GM12878 (cell line): Measurements from ENCODE around the gene PROSER3. TPM values are rescaled to one million over a fixed set of nuclear protein-coding genes. Genes with fewer than 3 reads are reported as not detected.

Source experiments
- ATAC-seq: fragments of 200-7000 bp; cut with Tn5 transposase; 3 replicates; pipeline ENCODE4 v1.9.1; 2020; ENCODE audit warnings: mild to moderate bottlenecking, moderate library complexity
- BruUV-seq: library from RNA; stranded (reverse); fragments of 400-500 nt; replicated peaks from 2 replicates; lab custom pipeline; 2021; lab: Mats Ljungman, UMichigan
- CTCF ChIA-PET: fragments of 300-600 bp; sonication (Branson Sonifier 250); formaldehyde crosslinking; extraction: SDS; loops from one replicate; lab custom pipeline; 2021; ENCODE audit warnings: inconsistent platforms; lab: Yijun Ruan, JAX
- POLR2A ChIA-PET: fragments of 350-600 bp; formaldehyde crosslinking; extraction: SDS; loops from one replicate; lab custom pipeline; 2021; ENCODE audit warnings: inconsistent platforms; lab: Charles Lee
- RAD21 ChIA-PET: fragments of 300-600 bp; sonication (Branson Sonifier 250); formaldehyde crosslinking; loops from one replicate; lab custom pipeline; 2023; ENCODE audit warnings: antibody characterized with exemption; ENCODE audit not compliant: unreplicated experiment; lab: Charles Lee
- SMC1A ChIA-PET: fragments of 300-600 bp; sonication (Branson Sonifier 250); formaldehyde crosslinking; loops from one replicate; lab custom pipeline; 2023; ENCODE audit not compliant: unreplicated experiment, uncharacterized antibody; lab: Charles Lee
- DNase-seq: peaks from one replicate; pipeline ENCODE4 v3.0.0-alpha.2; 2011; ENCODE audit warnings: low read depth, low spot score
- FAIRE-seq: peaks from 3 replicates; lab custom pipeline; 2011; peaks lifted over from hg19 to GRCh38; lab: Jason Lieb, UNC
- H2AFZ ChIP-seq: 2 replicates; pipeline ENCODE4 v1.6.0; 2011; ENCODE audit warnings: low read depth, low read length, control low read depth; ENCODE audit not compliant: control insufficient read depth
- H3K27ac ChIP-seq: 2 replicates; pipeline ENCODE4 v1.5.1; 2011; ENCODE audit warnings: control low read depth; ENCODE audit not compliant: control insufficient read depth, insufficient read depth
- H3K27me3 ChIP-seq, 2 experiments: replicated peaks in 1 of 2; 2 replicates each; pipeline versions ENCODE4 v1.6.0 to v1.6.1; 2011; ENCODE audit warnings: low read length in 1 of 2; ENCODE audit not compliant: control insufficient read depth in 2 of 2, insufficient read depth in 2 of 2
- H3K36me3 ChIP-seq, 2 experiments: 2 replicates each; pipeline ENCODE4 v1.5.1; 2011; ENCODE audit warnings: low read length in 1 of 2; ENCODE audit not compliant: control insufficient read depth in 2 of 2, insufficient read depth in 2 of 2
- H3K4me1 ChIP-seq: 2 replicates; pipeline ENCODE4 v1.6.1; 2011; ENCODE audit warnings: mild to moderate bottlenecking, low read length, moderate library complexity, mixed read lengths; ENCODE audit not compliant: control insufficient read depth, insufficient read depth
- H3K4me2 ChIP-seq: 2 replicates; pipeline ENCODE4 v1.6.0; 2011; ENCODE audit warnings: control low read depth; ENCODE audit not compliant: control insufficient read depth, insufficient read depth
- H3K4me3 ChIP-seq: fragments of 200-600 bp; sonication (generic); 2 replicates; pipeline ENCODE4 v1.5.1; 2016
- H3K79me2 ChIP-seq: 2 replicates; pipeline ENCODE4 v1.6.0; 2011; ENCODE audit warnings: low read length; ENCODE audit not compliant: control insufficient read depth, insufficient read depth
- H3K9ac ChIP-seq: 2 replicates; pipeline ENCODE4 v1.8.0; 2011; ENCODE audit warnings: low read length, control low read depth, mixed read lengths; ENCODE audit not compliant: control insufficient read depth, insufficient read depth
- H3K9me3 ChIP-seq: replicated peaks from 3 replicates; pipeline ENCODE4 v1.5.1; 2011; ENCODE audit warnings: mild to moderate bottlenecking, low read length; ENCODE audit not compliant: control insufficient read depth, insufficient read depth
- H4K20me1 ChIP-seq: 2 replicates; pipeline ENCODE4 v1.6.0; 2011; ENCODE audit not compliant: control insufficient read depth, insufficient read depth
- BACH1 ChIP-seq: fragments of 450-650 bp; IDR thresholded peaks from 2 replicates; pipeline ENCODE4 v1.6.1; 2017; ENCODE audit warnings: mild to moderate bottlenecking, borderline replicate concordance
- BMI1 ChIP-seq: fragments of 450-650 bp; IDR thresholded peaks from 2 replicates; pipeline ENCODE4 v1.6.1; 2016; ENCODE audit warnings: mild to moderate bottlenecking, moderate library complexity, borderline replicate concordance
- CUX1 ChIP-seq: IDR thresholded peaks from 2 replicates; pipeline ENCODE4 v1.6.1; 2012; ENCODE audit warnings: improper control_type of control experiment, low read depth, low read length; ENCODE audit not compliant: insufficient replicate concordance
- KDM1A ChIP-seq: fragments of 200-600 bp; sonication (generic); IDR thresholded peaks from 2 replicates; pipeline ENCODE4 v1.6.1; 2016; ENCODE audit warnings: borderline replicate concordance
- MEF2A ChIP-seq: IDR thresholded peaks from 2 replicates; pipeline ENCODE4 v1.6.1; 2011; ENCODE audit warnings: low read depth, mild to moderate bottlenecking, low read length, moderate library complexity; ENCODE audit not compliant: insufficient read depth
- MLLT1 ChIP-seq: fragments of 450-650 bp; IDR thresholded peaks from 2 replicates; pipeline ENCODE4 v1.6.1; 2016; ENCODE audit warnings: mild to moderate bottlenecking
- PKNOX1 ChIP-seq: fragments of 450-650 bp; IDR thresholded peaks from 2 replicates; pipeline ENCODE4 v1.6.1; 2016; ENCODE audit warnings: mild to moderate bottlenecking
- SMAD5 ChIP-seq: IDR thresholded peaks from 2 replicates; pipeline ENCODE4 v1.6.1; 2016; ENCODE audit warnings: antibody characterized with exemption, low read depth
- SUPT20H ChIP-seq: IDR thresholded peaks from 2 replicates; pipeline ENCODE4 v1.6.1; 2011; ENCODE audit warnings: low read depth, mild to moderate bottlenecking, low read length, moderate library complexity, borderline replicate concordance; ENCODE audit not compliant: control insufficient read depth
- SUZ12 ChIP-seq: fragments of 200-600 bp; sonication (generic); IDR thresholded peaks from one replicate; pipeline ENCODE4 v1.6.1; 2018; ENCODE audit warnings: antibody characterized with exemption, mild to moderate bottlenecking; ENCODE audit not compliant: unreplicated experiment
- TAF1 ChIP-seq: IDR thresholded peaks from 2 replicates; pipeline ENCODE4 v1.6.1; 2011; ENCODE audit warnings: mild to moderate bottlenecking, low read depth, low read length, borderline replicate concordance
- TCF7 ChIP-seq: IDR thresholded peaks from 2 replicates; pipeline ENCODE4 v1.6.1; 2014; ENCODE audit warnings: antibody characterized with exemption, borderline replicate concordance
- WRNIP1 ChIP-seq: IDR thresholded peaks from 2 replicates; pipeline ENCODE4 v1.6.1; 2011; ENCODE audit warnings: low read depth, low read length, improper control_type of control experiment, borderline replicate concordance
- WGBS: methylation state at CpG from one replicate; pipeline ENCODE4 v1.1.6; 2016; ENCODE audit warnings: low lambda C conversion rate; ENCODE audit not compliant: insufficient replicate concordance, insufficient coverage; ENCODE audit errors: missing lambda C conversion rate; 5-methylcytosine and 5-hydroxymethylcytosine counted together
- in situ Hi-C: fragments of 300-500 bp; cut with MboI; formaldehyde crosslinking; loops from 9 replicates; pipeline ENCODE4 v1.14.3; 2018; ENCODE audit warnings: mixed read lengths
- intact Hi-C: fragments of 100-400 bp; cut with micrococcal nuclease; formaldehyde crosslinking; loops from one replicate; pipeline ENCODE4 v1.14.2; 2022; ENCODE audit not compliant: unreplicated experiment
- polyA plus RNA-seq, 11 experiments: library from polyadenylated mRNA; depleted of rRNA in 4 of 11; unstranded in 6 of 11; stranded (reverse) in 5 of 11; fragments of >200 nt; fragmentation: Nextera tagmentation in 4 of 11; fragmentation: Illumina TruSeq in 1 of 11; extraction: Ambion mirVana in 4 of 11; extraction: Trizol in 1 of 11; gene quantifications; 1 replicate in 1 of 11; 2 replicates in 10 of 11; pipeline versions ENCODE4 v1.2.1 to v1.2.3, GENCODE V29; 2011 to 2016; ENCODE audit warnings: inconsistent platforms in 2 of 11, missing spikeins in 2 of 11, low read depth in 1 of 11
- total RNA-seq, 4 experiments: library from RNA; depleted of rRNA in 3 of 4; stranded (reverse); fragments of >200 nt in 3 of 4; fragmentation: Illumina TruSeq in 1 of 4; extraction: Trizol in 1 of 4; gene quantifications; 2 replicates each; pipeline versions ENCODE4 v1.2.1 to v1.2.3, GENCODE V29; 2013 to 2021

PROSER3 gene
- total and polyA plus RNA-seq, 10 of the 15 experiments (the other 5 are each of a cell fraction or from before 2014, with no cell fraction given), result 0.85 to 25.1 (median 9.6) TPM

- TF ChIP-seq PKNOX1 (no peak), BACH1 (no peak), MEF2A (no peak), SUZ12 (no peak), TCF7 (no peak), WRNIP1 (no peak), TAF1 (no peak), SMAD5 (no peak), KDM1A (no peak)
These were observed 27.3 kb downstream of the PROSER3 start (continued) for GRCh38 chr19:35785339-35785627.

- DNase-seq, result no peak
- SMC1A ChIA-PET, result no interaction called here
- Histone ChIP-seq H3K27me3 (no peaks in the 10 kb centered on the region), H3K27ac (no peak overlapping the region), H3K36me3 (no peaks in the 10 kb centered on the region; a peak in 1 of 4 replicates), H2AFZ (no peak overlapping the region), H3K4me1 (no peaks in the 10 kb centered on the region), H3K4me3 (no peak overlapping the region), H3K79me2 (no peaks in the 10 kb centered on the region), H3K4me2 (no peak overlapping the region), H3K9me3 (no peaks in the 10 kb centered on the region), H4K20me1 (no peaks in the 10 kb centered on the region), H3K9ac (no peak overlapping the region)
- in situ Hi-C loops (no loop called here), intact Hi-C loops (no loop called here)
- no peak for TF ChIP-seq SUPT20H
- no peak for TF ChIP-seq MLLT1
- no peak for TF ChIP-seq CUX1
- no peak for TF ChIP-seq BMI1
- no peak for ATAC-seq
- CTCF ChIA-PET, result no interaction called here
- 82% methylated on average over 23 of the region's 31 CpGs for WGBS
- FAIRE-seq, result no peak
- POLR2A ChIA-PET, result interaction anchor here (0.5 kb wide), 1 partner anchor 72 kb away, joined by 3 read pairs; no protein-coding TSS in a partner anchor
- no TSS peak for BruUV-seq
- RAD21 ChIA-PET, result no interaction called here
These were observed 28.6 kb downstream of the PROSER3 start for GRCh38 chr19:35786299-35787160.
